Thoracic aorta (tissue), 2 donors: ENCODE measurements around the gene NLN. TPM values are rescaled to one million over a fixed set of nuclear protein-coding genes. Genes with fewer than 3 reads are reported as not detected.

ENCODE experiments used
- ATAC-seq: fragments of 150-250 bp; one replicate; pipeline ENCODE4 v1.8.0; 2017; ENCODE audit warnings: low read depth; ENCODE audit not compliant: insufficient number of reproducible peaks, low FRiP score
- DNase-seq: peaks from one replicate; pipeline ENCODE4 v3.0.0-alpha.2; 2020; ENCODE audit warnings: low spot score
- H3K27ac ChIP-seq, 2 donors: fragments of 200-600 bp; sonication (generic); 1 replicate in 1 of 2; 2 replicates in 1 of 2; pipeline ENCODE4 v1.5.1; 2016; ENCODE audit warnings: mild to moderate bottlenecking in 2 of 2, moderate library complexity in 2 of 2
- H3K27me3 ChIP-seq: fragments of 200-600 bp; sonication (generic); replicated peaks from 2 replicates; pipeline ENCODE4 v1.6.0; 2016; ENCODE audit warnings: mild to moderate bottlenecking; ENCODE audit not compliant: insufficient read depth
- H3K36me3 ChIP-seq: fragments of 200-600 bp; sonication (generic); one replicate; pipeline ENCODE4 v1.5.1; 2016
- H3K4me1 ChIP-seq, 2 donors: fragments of 200-600 bp; sonication (generic); 1 replicate in 1 of 2; 2 replicates in 1 of 2; pipeline versions ENCODE4 v1.5.1 to v1.6.0; 2016; ENCODE audit warnings: low read depth in 2 of 2, mild to moderate bottlenecking in 1 of 2; ENCODE audit not compliant: control insufficient read depth in 1 of 2
- H3K4me3 ChIP-seq: fragments of 200-600 bp; sonication (generic); 2 replicates; pipeline ENCODE4 v1.5.1; 2016; ENCODE audit warnings: mild to moderate bottlenecking
- H3K9me3 ChIP-seq: fragments of 200-600 bp; sonication (generic); 2 replicates; pipeline ENCODE4 v1.5.1; 2016
- CTCF ChIP-seq: fragments of 200-600 bp; sonication (generic); IDR thresholded peaks from one replicate; pipeline ENCODE4 v1.5.1; 2019; ENCODE audit warnings: antibody characterized with exemption
- total RNA-seq, 2 donors: library from RNA; depleted of rRNA; stranded (reverse); fragments of >200 nt; gene quantifications; one replicate each; pipeline versions ENCODE4 v1.1.0 to v1.2.3, GENCODE V29; 2016

The NLN gene
- total RNA-seq, 2 donors from 2014 or later: 6.8 to 24.1 TPM

- Histone ChIP-seq H3K9me3 (no peaks in the 10 kb centered on the region), H3K4me1 (peaks cover 6 to 14% of the 10 kb centered on the region in 2 donors), H3K27ac (no peak overlapping the region), H3K4me3 (no peak overlapping the region), H3K27me3 (no peaks in the 10 kb centered on the region), H3K36me3 (no peaks in the 10 kb centered on the region)
- no peak for DNase-seq
- TF ChIP-seq CTCF: no peak
- ATAC-seq: no peak
Measured at GRCh38 chr5:65831276-65831675, 109.3 kb downstream of the NLN start.

GRCh38 chr5:65832152-65832551, 110.1 kb downstream of the NLN start:
- Histone ChIP-seq H3K36me3 (no peaks in the 10 kb centered on the region), H3K4me1 (peaks cover 6 to 14% of the 10 kb centered on the region in 2 donors), H3K27ac (no peak overlapping the region), H3K4me3 (no peak overlapping the region), H3K9me3 (no peaks in the 10 kb centered on the region), H3K27me3 (no peaks in the 10 kb centered on the region)
- TF ChIP-seq CTCF: no peak
- DNase-seq (no peak), ATAC-seq (no peak)

- ATAC-seq: no peak
- Histone ChIP-seq H3K4me3 (no peak overlapping the region), H3K27me3 (no peaks in the 10 kb centered on the region), H3K27ac (no peak overlapping the region), H3K36me3 (no peaks in the 10 kb centered on the region), H3K4me1 (peaks cover 4 to 11% of the 10 kb centered on the region in 2 donors), H3K9me3 (no peaks in the 10 kb centered on the region)
- no peak for TF ChIP-seq CTCF
- DNase-seq: no peak
Measured at GRCh38 chr5:65832603-65833228, 110.7 kb downstream of the NLN start.

GRCh38 chr5:65833780-65834179, 111.8 kb downstream of the NLN start:
- H3K27me3 ChIP-seq: no peaks in the 10 kb centered on the region
- peaks cover 0 to under 1% of the 10 kb centered on the region in 2 donors for H3K4me1 ChIP-seq
- DNase-seq: no peak
- no peak for TF ChIP-seq CTCF
- H3K4me3 ChIP-seq: no peak overlapping the region
- no peak overlapping the region for H3K27ac ChIP-seq
- ATAC-seq: no peak
- no peaks in the 10 kb centered on the region for H3K9me3 ChIP-seq
- no peaks in the 10 kb centered on the region for H3K36me3 ChIP-seq

- ATAC-seq (no peak), DNase-seq (no peak)
- no peak overlapping the region for H3K27ac ChIP-seq
- no peaks in the 10 kb centered on the region for H3K36me3 ChIP-seq
- no peaks in the 10 kb centered on the region for H3K27me3 ChIP-seq
- no peak for TF ChIP-seq CTCF
- no peaks in the 10 kb centered on the region for H3K9me3 ChIP-seq
- no peaks in the 10 kb centered on the region for H3K4me1 ChIP-seq
- H3K4me3 ChIP-seq: no peak overlapping the region
Measured at GRCh38 chr5:65834306-65834705, 112.3 kb downstream of the NLN start.
